HepG2 (cell line): ENCODE results near the gene MRPS35. TPM values are rescaled to one million over a fixed set of nuclear protein-coding genes. Genes with fewer than 3 reads are reported as not detected.
"Not testable (repeated sequence)": the region's sequence is repeated elsewhere in the genome, so short reads cannot be mapped to it uniquely, and the experiment has no call there.

Source experiments
- ATAC-seq: fragments of 200-7000 bp; cut with Tn5 transposase; 3 replicates; pipeline ENCODE4 v1.9.1; 2020; ENCODE audit warnings: mild to moderate bottlenecking, moderate library complexity
- BruUV-seq: library from RNA; stranded (reverse); fragments of 400-500 nt; replicated peaks from 2 replicates; lab custom pipeline; 2021; lab: Mats Ljungman, UMichigan
- CTCF ChIA-PET: fragments of 300-600 bp; formaldehyde crosslinking; extraction: SDS; loops from one replicate; lab custom pipeline; 2021; ENCODE audit warnings: low total read pairs, inconsistent platforms, low intra/inter-chr PET ratio; lab: Yijun Ruan, JAX
- POLR2A ChIA-PET: fragments of 350-600 bp; sonication (Branson Sonifier 250); formaldehyde crosslinking; loops from one replicate; lab custom pipeline; 2020; ENCODE audit warnings: antibody characterized with exemption, inconsistent platforms; lab: Yijun Ruan, JAX
- DNase-seq: peaks from one replicate; pipeline ENCODE4 v3.0.0-alpha.2; 2015; ENCODE audit warnings: low spot score
- FAIRE-seq: peaks from 3 replicates; lab custom pipeline; 2011; peaks lifted over from hg19 to GRCh38; lab: Jason Lieb, UNC
- H2AFZ ChIP-seq: one replicate; pipeline ENCODE4 v1.6.1; 2011; ENCODE audit warnings: low read length, inconsistent platforms
- H3K27ac ChIP-seq: fragments of 300-600 bp; 3 replicates; pipeline ENCODE4 v1.8.0; 2011; ENCODE audit warnings: mixed run types, mild to moderate bottlenecking, mixed read lengths, low read length, inconsistent platforms; ENCODE audit not compliant: insufficient read depth; ENCODE audit errors: extremely low read length
- H3K27me3 ChIP-seq, 2 experiments: fragments of 200-600 bp in 1 of 2; 2 replicates in 1 of 2; 3 replicates in 1 of 2; pipeline versions ENCODE4 v1.6.0 to v1.8.0; 2011; ENCODE audit warnings: low read length in 2 of 2, mild to moderate bottlenecking in 2 of 2, moderate library complexity in 2 of 2, inconsistent platforms in 1 of 2; ENCODE audit not compliant: insufficient read depth in 2 of 2, control insufficient read depth in 1 of 2
- H3K36me3 ChIP-seq, 2 experiments: fragments of 200-600 bp in 1 of 2; replicated peaks in 1 of 2; 2 replicates in 1 of 2; 3 replicates in 1 of 2; pipeline versions ENCODE4 v1.5.1 to v1.8.0; 2011; ENCODE audit warnings: low read length in 2 of 2, inconsistent platforms in 1 of 2; ENCODE audit not compliant: insufficient read depth in 2 of 2, control insufficient read depth in 1 of 2
- H3K4me1 ChIP-seq: 2 replicates; pipeline ENCODE4 v1.5.1; 2012; ENCODE audit warnings: low read length, inconsistent platforms; ENCODE audit not compliant: insufficient read depth
- H3K4me2 ChIP-seq: 2 replicates; pipeline ENCODE4 v1.6.0; 2011; ENCODE audit warnings: low read depth, low read length, inconsistent platforms
- H3K4me3 ChIP-seq, 3 experiments: fragments of 200-600 bp in 1 of 3; sonication (generic), shearing (Covaris generic) in 1 of 3; replicated peaks in 1 of 3; 2 replicates each; pipeline ENCODE4 v1.5.1; 2011 to 2016; ENCODE audit warnings: low read length in 3 of 3, inconsistent platforms in 2 of 3, low read depth in 2 of 3, mild to moderate bottlenecking in 2 of 3, control low read depth in 1 of 3, mixed read lengths in 1 of 3; ENCODE audit not compliant: insufficient read depth in 1 of 3
- H3K79me2 ChIP-seq: one replicate; pipeline ENCODE4 v1.6.1; 2011; ENCODE audit warnings: low read length, inconsistent platforms; ENCODE audit not compliant: insufficient read depth
- H3K9ac ChIP-seq: 2 replicates; pipeline ENCODE4 v1.6.0; 2011; ENCODE audit warnings: mild to moderate bottlenecking, low read depth, low read length, inconsistent platforms; ENCODE audit not compliant: insufficient read depth
- H3K9me3 ChIP-seq: 2 replicates; pipeline ENCODE4 v1.5.1; 2012; ENCODE audit warnings: mild to moderate bottlenecking, low read length
- H4K20me1 ChIP-seq: 2 replicates; pipeline ENCODE4 v1.6.0; 2011; ENCODE audit warnings: inconsistent platforms, mild to moderate bottlenecking, low read length, moderate library complexity; ENCODE audit not compliant: insufficient read depth
- SOX5 ChIP-seq: IDR thresholded peaks from 2 replicates; pipeline ENCODE4 v1.6.1; 2016; ENCODE audit warnings: borderline replicate concordance
- WGBS: methylation state at CpG from one replicate; pipeline ENCODE4 v1.1.6; 2017; ENCODE audit warnings: low lambda C conversion rate; 5-methylcytosine and 5-hydroxymethylcytosine counted together
- in situ Hi-C: cut with HindIII; loops from 2 replicates; pipeline ENCODE4 v1.10.0; 2017; ENCODE audit warnings: low pct_unique_long_range_greater_than_20kb; ENCODE audit not compliant: extremely low pct_ligation_motif_present
- intact Hi-C: fragments of 100-400 bp; cut with micrococcal nuclease; formaldehyde crosslinking; loops from one replicate; pipeline ENCODE4 v1.10.0; 2022; ENCODE audit not compliant: unreplicated experiment
- polyA plus RNA-seq, 8 experiments: library from polyadenylated mRNA; depleted of rRNA in 3 of 8; stranded (reverse) in 7 of 8; unstranded in 1 of 8; fragments of >200 nt; fragmentation: Illumina TruSeq in 4 of 8; extraction: Trizol in 4 of 8; gene quantifications; 2 replicates each; pipeline versions ENCODE4 v1.2.1 to v1.2.3, GENCODE V29; 2011 to 2016; ENCODE audit warnings: low read depth in 4 of 8, missing spikeins in 1 of 8, mixed read lengths in 1 of 8; ENCODE audit not compliant: insufficient read depth in 1 of 8
- total RNA-seq, 5 experiments: library from RNA; depleted of rRNA; stranded (reverse); fragments of >200 nt; fragmentation: Illumina TruSeq; extraction: Trizol; gene quantifications; 2 replicates each; pipeline ENCODE4 v1.2.3, GENCODE V29; 2016; ENCODE audit warnings: low read depth in 1 of 5

Gene MRPS35
- total and polyA plus RNA-seq, 2 of the 13 experiments (the other 11 are each of a cell fraction or from before 2014, with no cell fraction given): 63.4 to 104 TPM

GRCh38 chr12:27733791-27734190 is 23.2 kb downstream of the MRPS35 start:
- no peak overlapping the region for H3K9ac ChIP-seq
- no peak for ATAC-seq
- FAIRE-seq: no peak
- no peaks in the 10 kb centered on the region for H3K9me3 ChIP-seq
- no peak overlapping the region for H2AFZ ChIP-seq
- no peak overlapping the region for H3K4me3 ChIP-seq
- no peaks in the 10 kb centered on the region for H3K4me1 ChIP-seq
- DNase-seq: no peak
- H3K79me2 ChIP-seq: no peaks in the 10 kb centered on the region
- WGBS: 100% methylated on average over 1 of the region's 1 CpG
- POLR2A ChIA-PET: interaction anchor here (1.2 kb wide), 1 partner anchor 46 kb away, joined by 4 read pairs; the partner anchor contains the start of genes KLHL42 and MANSC4
- no TSS peak for BruUV-seq
- CTCF ChIA-PET: interaction anchor here (1.1 to 2.3 kb wide), 4 partner anchors 87 to 1139 kb away, joined by 4 to 21 read pairs (median 11); no protein-coding TSS in a partner anchor
- TF ChIP-seq SOX5 (CRISPR knock-in tag): no peak
- no peak overlapping the region for H3K27ac ChIP-seq
- intact Hi-C loops: loop anchor here (1.0 to 10.0 kb wide), 5 partner anchors 23 to 1261 kb away; partner anchors contain the start of gene MRPS35
- peaks cover 10 to 49% of the 10 kb centered on the region in 2 experiments for H3K36me3 ChIP-seq
- H3K4me2 ChIP-seq: no peak overlapping the region
- in situ Hi-C loops: loop anchor here (10.0 to 25.0 kb wide), 2 partner anchors 211 to 429 kb away; no protein-coding TSS in a partner anchor
- no peaks in the 10 kb centered on the region for H3K27me3 ChIP-seq
- H4K20me1 ChIP-seq: peaks cover 7% of the 10 kb centered on the region; the same call in 1 of the 2 replicates

DNA sequence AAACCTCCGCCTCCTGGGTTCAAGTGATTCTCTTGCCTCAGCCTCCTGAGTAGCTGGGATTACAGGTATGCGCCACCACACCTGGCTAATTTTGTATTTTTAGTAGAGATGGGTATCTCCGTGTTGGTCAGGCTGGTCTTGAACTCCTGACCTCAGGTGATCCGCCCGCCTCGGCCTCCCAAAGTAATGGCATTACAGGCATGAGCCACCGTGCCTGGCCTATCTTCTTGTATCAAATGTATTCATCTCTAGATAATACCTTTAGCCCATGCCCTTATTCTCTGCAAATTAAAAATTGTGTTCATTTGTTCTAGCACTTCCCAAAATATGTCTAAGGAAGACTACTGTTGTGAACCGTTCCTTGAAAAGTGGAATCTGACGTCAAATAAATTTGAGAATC is 23.7 kb downstream of the MRPS35 start:
- not testable (repeated sequence) for H3K9ac ChIP-seq, BruUV-seq, FAIRE-seq, H3K4me2 ChIP-seq, H3K9me3 ChIP-seq, H3K79me2 ChIP-seq, DNase-seq, H3K4me3 ChIP-seq, H3K4me1 ChIP-seq, H3K27ac ChIP-seq, H2AFZ ChIP-seq, H3K27me3 ChIP-seq, ATAC-seq, H4K20me1 ChIP-seq
- H3K36me3 ChIP-seq: peaks cover 11 to 48% of the 10 kb centered on the region in 2 experiments
- in situ Hi-C loops (loop anchor here (10.0 to 25.0 kb wide), 2 partner anchors 210 to 428 kb away; no protein-coding TSS in a partner anchor), intact Hi-C loops (loop anchor here (5.0 to 10.0 kb wide), 2 partner anchors 108 to 1260 kb away; no protein-coding TSS in a partner anchor)
- ChIA-PET POLR2A (interaction anchor here (1.2 kb wide), 1 partner anchor 45 kb away, joined by 4 read pairs; the partner anchor contains the start of genes KLHL42 and MANSC4), CTCF (interaction anchor here (1.1 to 2.1 kb wide), 2 partner anchors 207 to 1138 kb away, joined by 4 to 21 read pairs; no protein-coding TSS in a partner anchor)
- WGBS: 98% methylated on average over 9 of the region's 9 CpGs
